ENCODE measurements around the gene PIERCE2. TPM values are rescaled to one million over a fixed set of nuclear protein-coding genes. Genes with fewer than 3 reads are reported as not detected.
A peak's percentile ranks its signal among the peaks of the same experiment; 100 is the strongest.
"Not testable (repeated sequence)": the region's sequence is repeated elsewhere in the genome, so short reads cannot be mapped to it uniquely, and the experiment has no call there.

Gene PIERCE2
- polyA plus RNA-seq, 6 donors from 2014 or later, result 1.8 to 4.6 (median 2.6) TPM

DNA sequence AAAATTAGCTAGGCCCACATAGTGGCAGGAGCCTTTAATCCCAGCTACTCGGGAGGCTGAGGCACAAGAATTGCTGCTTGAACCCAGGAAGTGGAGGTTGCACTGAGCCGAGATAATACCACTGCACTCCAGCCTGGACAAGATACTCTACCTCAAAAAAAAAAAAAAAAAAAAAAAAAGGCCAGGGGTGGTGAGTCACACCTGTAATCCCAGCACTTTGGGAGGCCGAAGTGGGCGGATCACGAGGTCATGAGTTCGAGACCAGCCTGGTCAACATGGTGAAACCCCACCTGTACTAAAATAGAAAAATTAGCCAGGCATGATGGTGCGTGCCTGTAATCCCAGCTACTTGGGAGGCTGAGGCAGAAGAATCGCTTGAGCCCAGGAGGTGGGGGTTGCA is 8.2 kb upstream of the PIERCE2 start:
- ATAC-seq (ENCODE audit: low read depth in 2 of 2), result not testable (repeated sequence)
- H3K27ac Mint-ChIP-seq, result peak overlapping the region in 1 of 6 donors; percentile 38

DNA sequence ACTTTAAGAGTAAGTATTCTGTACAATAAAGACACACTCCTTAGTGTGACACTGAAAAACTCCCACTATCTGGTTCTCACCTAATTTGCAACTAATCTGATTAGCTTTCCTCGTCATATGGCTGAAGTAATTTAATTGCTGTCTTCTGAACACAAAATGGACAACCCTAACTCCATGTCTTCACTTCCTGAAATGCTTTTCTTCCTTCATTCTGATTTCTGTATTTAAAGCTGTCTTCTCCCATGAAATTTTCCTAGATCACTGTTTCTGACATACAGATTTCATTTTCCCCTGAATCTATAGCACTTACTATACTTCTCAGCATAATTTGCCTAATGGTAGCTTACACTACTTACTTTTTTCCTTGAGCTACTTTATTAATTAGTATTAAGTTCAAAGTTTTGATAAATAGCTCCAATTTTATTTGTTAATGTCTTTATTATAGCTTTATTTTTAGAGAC is 6.5 kb upstream of the PIERCE2 start:
- no peak for ATAC-seq (ENCODE audit: low read depth in 2 of 2)
- H3K4me1 Mint-ChIP-seq, result peaks cover 20 to 37% (median 21%) of the 10 kb centered on the region in 3 donors
- no peak overlapping the region for H3K4me3 Mint-ChIP-seq
- H3K27me3 Mint-ChIP-seq, result no peaks in the 10 kb centered on the region
- DNase-seq, result no peak
- peaks cover 10 to 11% of the 10 kb centered on the region in 2 donors for H3K36me3 Mint-ChIP-seq
- no peaks in the 10 kb centered on the region for H3K9me3 Mint-ChIP-seq
- H3K27ac Mint-ChIP-seq, result no peak overlapping the region

More for the DNA sequence above, 8.2 kb upstream of the PIERCE2 start:
- H3K27me3 Mint-ChIP-seq, H3K9me3 Mint-ChIP-seq, H3K4me3 Mint-ChIP-seq, DNase-seq: not testable (repeated sequence)
- peaks cover 17% of the 10 kb centered on the region in 2 donors for H3K36me3 Mint-ChIP-seq
- H3K4me1 Mint-ChIP-seq, result peaks cover 24 to 36% (median 36%) of the 10 kb centered on the region in 3 donors

DNA sequence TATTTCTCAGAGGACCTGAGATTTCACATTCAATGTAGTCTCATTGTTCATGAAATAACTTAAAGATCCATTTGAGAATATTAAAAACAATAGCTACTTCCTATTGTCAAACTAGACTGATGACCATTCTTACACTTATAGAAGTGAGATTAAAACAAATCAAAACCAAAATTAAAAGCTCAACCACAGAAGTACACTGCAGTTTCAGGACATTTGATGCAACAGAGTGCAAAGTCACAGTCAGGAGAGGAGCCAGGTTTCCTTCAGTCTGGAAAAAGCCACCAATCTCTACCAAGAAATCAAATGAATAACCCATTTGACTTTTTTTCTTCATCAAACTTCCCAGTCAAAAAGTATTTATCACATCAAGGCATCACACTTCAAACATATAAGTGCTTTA is 5.6 kb upstream of the PIERCE2 start:
- ATAC-seq (ENCODE audit: low read depth in 2 of 2) (no peak), DNase-seq (no peak)
- Mint-ChIP-seq H3K4me1 (peaks cover 27 to 46% (median 27%) of the 10 kb centered on the region in 3 donors), H3K4me3 (peak overlapping the region in 1 of 8 donors; percentile 60), H3K36me3 (peaks cover 3 to 10% of the 10 kb centered on the region in 2 donors), H3K9me3 (no peaks in the 10 kb centered on the region), H3K27me3 (no peaks in the 10 kb centered on the region), H3K27ac (peak overlapping the region in 4 of 6 donors; percentile 20 to 68 (median 36))

DNA sequence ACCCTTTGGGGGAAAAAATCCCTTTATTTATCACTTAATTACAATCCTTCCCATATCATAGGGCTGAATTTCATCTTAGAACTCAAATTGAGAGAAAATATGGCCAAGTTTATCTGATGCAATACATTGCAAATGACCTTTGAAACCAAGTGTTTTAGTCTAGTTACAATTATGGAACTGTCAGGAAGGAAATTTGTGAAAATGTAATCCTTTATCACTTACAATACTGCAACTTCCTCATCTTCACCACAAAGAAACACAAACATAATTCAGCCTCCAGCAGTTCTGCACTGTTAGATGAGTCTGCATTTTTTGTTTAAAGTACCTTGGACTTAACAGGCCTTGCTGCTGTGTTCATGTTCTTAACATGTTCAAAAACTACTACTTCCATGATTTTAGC is 4.8 kb upstream of the PIERCE2 start:
- H3K27ac Mint-ChIP-seq, result peak overlapping the region in 1 of 6 donors; percentile 45
- DNase-seq, result no peak
- H3K36me3 Mint-ChIP-seq, result peaks cover 0 to 4% of the 10 kb centered on the region in 2 donors

DNA sequence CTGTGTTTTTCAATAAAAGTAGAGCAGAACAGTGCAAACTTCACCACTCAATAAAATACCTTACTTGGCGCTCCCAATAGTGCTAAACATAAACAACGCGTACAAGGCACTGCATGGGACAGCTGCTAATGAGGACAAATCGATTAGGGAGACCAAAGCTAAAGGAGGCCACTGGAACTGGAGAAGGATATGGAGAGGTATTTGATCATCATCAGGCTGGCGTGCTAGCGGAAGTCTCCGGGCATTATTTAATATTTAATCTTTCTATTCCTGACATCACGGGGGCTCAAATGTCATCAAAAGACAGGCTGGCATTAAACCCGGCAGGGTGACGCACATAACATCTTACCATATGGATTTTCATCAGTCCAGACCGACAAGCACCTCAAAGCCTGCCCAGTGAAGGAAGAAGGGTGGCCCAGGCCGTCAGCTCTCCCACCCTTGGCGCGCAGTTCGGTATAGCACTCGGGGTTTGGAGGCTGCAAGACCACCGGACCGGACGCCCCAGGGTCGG is 740 bp upstream of the PIERCE2 start:
- H3K27me3 Mint-ChIP-seq, result no peaks in the 10 kb centered on the region
- H3K27ac Mint-ChIP-seq, result peak overlapping the region; percentile 95 to 98 (median 96)
- peak overlapping the region; percentile 90 to 98 (median 94) for H3K4me3 Mint-ChIP-seq
- ATAC-seq (ENCODE audit: low read depth in 2 of 2), result no peak
- H3K9me3 Mint-ChIP-seq, result no peaks in the 10 kb centered on the region
- H3K4me1 Mint-ChIP-seq, result peaks cover 22 to 43% (median 37%) of the 10 kb centered on the region in 3 donors
- H3K36me3 Mint-ChIP-seq, result no peaks in the 10 kb centered on the region
- no peak for DNase-seq

More for the DNA sequence above, 4.8 kb upstream of the PIERCE2 start:
- no peak overlapping the region for H3K4me3 Mint-ChIP-seq
- ATAC-seq (ENCODE audit: low read depth in 2 of 2), result no peak
- H3K4me1 Mint-ChIP-seq, result peaks cover 29 to 48% (median 34%) of the 10 kb centered on the region in 3 donors
- H3K9me3 Mint-ChIP-seq, result no peaks in the 10 kb centered on the region
- H3K27me3 Mint-ChIP-seq, result no peaks in the 10 kb centered on the region

DNA sequence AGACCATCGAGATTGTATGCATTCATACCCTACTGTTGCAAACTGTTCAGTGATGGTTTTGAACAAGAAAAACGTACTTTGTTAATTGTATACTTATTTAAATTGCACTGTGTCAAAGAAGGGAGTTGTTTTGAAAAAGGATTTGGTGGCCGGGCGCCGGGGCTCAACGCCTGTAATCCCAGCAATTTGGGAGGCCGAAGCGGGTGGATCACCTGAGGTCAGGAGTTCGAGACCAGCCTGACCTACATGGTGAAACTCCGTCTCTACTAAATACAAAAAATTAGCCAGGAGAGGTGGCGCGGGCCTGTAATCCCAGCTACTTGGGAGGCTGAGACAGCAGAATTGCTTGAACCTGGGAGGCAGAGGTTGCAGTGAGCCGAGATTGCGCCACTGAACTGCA is 681 bp downstream of the PIERCE2 start:
- Mint-ChIP-seq H3K27ac (peak overlapping the region in 5 of 6 donors; percentile 93 to 98 (median 96)), H3K4me1 (peaks cover 11 to 29% (median 22%) of the 10 kb centered on the region in 3 donors), H3K4me3 (peak overlapping the region; percentile 90 to 98 (median 94))
- not testable (repeated sequence) for DNase-seq; H3K9me3 Mint-ChIP-seq; H3K36me3 Mint-ChIP-seq; ATAC-seq (ENCODE audit: low read depth in 2 of 2); H3K27me3 Mint-ChIP-seq

DNA sequence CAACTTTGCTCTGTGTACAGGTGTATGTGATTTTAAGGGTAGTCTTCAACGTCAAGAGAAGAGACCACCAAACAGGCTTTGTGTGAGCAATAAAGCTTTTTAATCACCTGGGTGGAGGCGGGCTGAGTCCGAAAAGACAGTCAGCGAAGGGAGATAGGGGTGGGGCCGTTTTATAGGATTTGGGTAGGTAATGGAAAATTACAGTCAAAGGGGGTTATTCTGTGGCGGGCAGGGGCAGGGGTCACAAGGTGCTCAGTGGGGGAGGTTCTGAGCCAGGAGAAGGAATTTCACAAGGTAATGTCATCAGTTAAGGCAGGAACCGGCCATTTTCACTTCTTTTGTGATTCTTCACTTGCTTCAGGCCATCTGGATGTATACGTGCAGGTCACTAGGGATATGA is 9.4 kb downstream of the PIERCE2 start:
- ATAC-seq (ENCODE audit: low read depth in 2 of 2); H3K27me3 Mint-ChIP-seq; DNase-seq; H3K36me3 Mint-ChIP-seq; H3K4me3 Mint-ChIP-seq; H3K9me3 Mint-ChIP-seq; H3K4me1 Mint-ChIP-seq: not testable (repeated sequence)
- peak overlapping the region in 1 of 6 donors; percentile 54 for H3K27ac Mint-ChIP-seq

DNA sequence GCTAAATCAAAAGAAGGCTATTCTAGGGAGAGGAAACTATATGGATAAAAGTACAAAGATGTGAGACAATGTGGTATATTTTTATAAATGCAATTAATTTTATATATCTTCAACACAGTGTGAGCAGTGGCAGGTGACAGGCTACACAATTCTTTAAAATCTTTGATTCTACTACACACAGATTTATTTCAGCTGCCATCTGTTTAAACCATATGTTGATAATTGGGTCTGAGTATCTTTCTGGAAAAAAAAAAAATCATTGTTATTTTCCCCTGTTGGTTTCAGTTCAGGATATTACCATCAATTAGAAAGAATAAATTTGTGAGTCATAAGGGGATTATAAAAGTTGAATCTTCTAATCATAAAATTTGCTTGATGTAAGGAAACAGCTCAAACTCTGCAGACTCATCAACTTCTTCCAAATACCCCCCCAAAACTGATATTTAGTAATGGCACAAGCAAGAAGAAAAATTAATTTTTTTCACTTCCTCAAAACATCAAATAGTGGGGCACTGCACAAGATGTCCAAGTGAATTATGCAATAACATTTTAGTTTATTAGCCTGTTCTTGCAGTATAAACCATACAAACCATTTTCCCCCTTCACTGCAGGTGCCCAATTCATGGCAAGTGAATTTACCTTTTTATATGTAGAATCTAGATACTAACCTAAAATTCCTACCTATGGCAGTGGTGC is 12.0 kb downstream of the PIERCE2 start:
- Mint-ChIP-seq H3K9me3 (no peaks in the 10 kb centered on the region), H3K4me1 (no peaks in the 10 kb centered on the region), H3K27ac (peak overlapping the region in 1 of 6 donors; percentile 85), H3K27me3 (no peaks in the 10 kb centered on the region), H3K4me3 (peak overlapping the region in 1 of 8 donors; percentile 59), H3K36me3 (no peaks in the 10 kb centered on the region)
- ATAC-seq (ENCODE audit: low read depth in 2 of 2) (no peak), DNase-seq (no peak)

DNA sequence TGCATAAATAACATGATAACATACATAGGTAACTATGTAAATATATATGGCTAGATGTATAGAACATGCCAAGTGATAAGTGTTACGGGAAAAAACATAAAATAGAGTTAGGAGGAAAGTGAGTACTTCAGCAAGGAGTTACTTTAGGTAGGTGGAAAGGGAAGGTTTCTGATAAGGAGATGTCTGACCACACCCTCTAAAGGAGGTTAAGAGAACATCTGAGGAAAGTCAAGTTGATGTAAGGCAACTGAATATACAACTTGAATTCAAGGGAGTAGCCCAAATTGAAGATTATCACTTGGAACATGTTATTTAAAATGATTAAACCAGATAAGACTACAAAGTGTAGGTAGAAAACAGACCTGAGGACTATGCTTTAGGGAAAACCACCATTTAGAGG is 13.8 kb downstream of the PIERCE2 start:
- no peaks in the 10 kb centered on the region for H3K9me3 Mint-ChIP-seq
- H3K4me1 Mint-ChIP-seq, result no peaks in the 10 kb centered on the region
- no peaks in the 10 kb centered on the region for H3K27me3 Mint-ChIP-seq
- H3K27ac Mint-ChIP-seq, result no peak overlapping the region
- H3K4me3 Mint-ChIP-seq, result no peak overlapping the region
- no peak for DNase-seq
- ATAC-seq (ENCODE audit: low read depth in 2 of 2), result no peak
- H3K36me3 Mint-ChIP-seq, result no peaks in the 10 kb centered on the region

DNA sequence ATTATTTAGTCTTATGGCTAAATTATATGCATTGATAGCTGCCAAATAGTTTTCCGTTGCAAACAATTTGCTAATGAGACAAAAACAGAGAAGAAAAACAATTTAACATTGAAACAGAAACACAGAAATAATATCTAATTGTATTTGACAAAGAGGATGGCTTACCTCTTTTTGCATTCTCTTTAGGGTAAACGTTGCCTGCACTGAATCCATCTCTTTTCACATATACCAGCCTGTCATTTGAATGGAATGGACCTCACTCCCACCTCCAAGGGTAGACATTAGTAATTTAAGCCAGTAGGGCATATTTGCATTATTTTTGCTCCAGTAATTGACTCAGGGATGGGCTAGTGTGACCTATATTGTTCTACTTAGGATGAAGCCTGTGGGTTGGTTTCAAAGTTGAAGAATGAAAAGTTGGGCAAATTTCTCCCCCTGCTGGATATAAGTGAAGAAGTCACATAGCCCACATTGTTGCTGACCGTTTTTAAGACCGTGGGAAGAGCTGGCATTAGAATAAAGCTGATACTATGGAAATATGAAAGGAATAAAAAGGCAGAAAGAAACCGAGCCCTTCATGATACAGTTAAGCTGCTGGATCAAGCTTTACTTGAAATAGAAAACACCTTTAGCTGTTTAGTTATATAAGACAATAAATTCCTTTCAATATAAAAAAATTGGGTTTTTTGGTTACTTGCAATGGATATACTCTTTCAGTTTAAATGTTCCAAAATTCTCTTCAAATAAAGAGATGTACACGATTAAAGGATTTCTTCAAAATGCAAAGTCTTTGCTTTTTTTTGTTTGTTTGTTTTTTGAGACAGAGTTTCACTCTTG is 26.9 kb downstream of the PIERCE2 start:
- H3K4me3 Mint-ChIP-seq, result no peak overlapping the region
- H3K27ac Mint-ChIP-seq, result no peak overlapping the region
- no peaks in the 10 kb centered on the region for H3K4me1 Mint-ChIP-seq
- DNase-seq, result peak; percentile 26
- peaks cover 0 to 9% (median 0%) of the 10 kb centered on the region in 3 donors for H3K27me3 Mint-ChIP-seq
- no peaks in the 10 kb centered on the region for H3K36me3 Mint-ChIP-seq
- H3K9me3 Mint-ChIP-seq, result no peaks in the 10 kb centered on the region
- peak; percentile 58 to 66 for ATAC-seq (ENCODE audit: low read depth in 2 of 2)

DNA sequence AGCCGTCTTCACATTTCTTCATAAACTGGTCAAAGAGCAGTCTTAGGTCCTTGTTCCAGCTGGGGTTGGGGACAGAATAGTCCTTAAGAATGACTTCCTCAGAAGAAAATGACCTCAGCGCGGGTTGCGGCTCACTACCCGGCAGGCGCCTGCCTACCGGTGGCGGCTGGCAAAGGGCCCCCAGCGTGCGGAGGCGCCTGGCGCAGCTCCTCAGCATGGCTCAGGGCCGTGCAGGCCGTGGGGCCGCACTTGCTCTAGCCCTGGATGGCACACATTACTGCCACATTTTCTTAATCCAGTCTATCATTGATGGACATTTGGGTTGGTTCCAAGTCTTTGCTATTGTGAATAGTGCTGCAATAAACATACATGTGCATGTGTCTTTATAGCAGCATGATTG is 34.8 kb downstream of the PIERCE2 start:
- DNase-seq; H3K4me3 Mint-ChIP-seq; H3K27ac Mint-ChIP-seq; H3K4me1 Mint-ChIP-seq; H3K36me3 Mint-ChIP-seq; ATAC-seq (ENCODE audit: low read depth in 2 of 2); H3K27me3 Mint-ChIP-seq: not testable (repeated sequence)
- H3K9me3 Mint-ChIP-seq, result peaks cover 0 to 13% (median 0%) of the 10 kb centered on the region in 7 donors

DNA sequence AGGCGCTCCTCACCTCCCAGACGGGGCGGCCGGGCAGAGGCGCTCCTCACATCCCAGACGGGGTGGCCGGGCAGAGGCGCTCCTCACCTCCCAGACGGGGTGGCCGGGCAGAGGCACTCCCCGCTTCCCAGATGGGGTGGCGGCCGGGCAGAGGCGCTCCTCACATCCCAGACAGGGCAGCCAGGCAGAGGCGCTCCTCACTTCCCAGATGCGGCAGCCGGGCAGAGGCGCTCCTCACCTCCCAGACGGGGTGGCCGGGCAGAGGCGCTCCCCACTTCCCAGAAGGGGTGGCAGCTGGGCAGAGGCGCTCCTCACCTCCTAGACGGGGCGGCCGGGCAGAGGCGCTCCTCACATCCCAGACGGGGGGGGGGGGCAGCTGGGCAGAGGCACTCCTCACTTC is 37.6 kb downstream of the PIERCE2 start:
- H3K4me3 Mint-ChIP-seq; DNase-seq; H3K4me1 Mint-ChIP-seq; H3K27me3 Mint-ChIP-seq; H3K36me3 Mint-ChIP-seq; ATAC-seq (ENCODE audit: low read depth in 2 of 2); H3K27ac Mint-ChIP-seq: not testable (repeated sequence)
- H3K9me3 Mint-ChIP-seq, result peaks cover 0 to 14% (median 0%) of the 10 kb centered on the region in 7 donors

DNA sequence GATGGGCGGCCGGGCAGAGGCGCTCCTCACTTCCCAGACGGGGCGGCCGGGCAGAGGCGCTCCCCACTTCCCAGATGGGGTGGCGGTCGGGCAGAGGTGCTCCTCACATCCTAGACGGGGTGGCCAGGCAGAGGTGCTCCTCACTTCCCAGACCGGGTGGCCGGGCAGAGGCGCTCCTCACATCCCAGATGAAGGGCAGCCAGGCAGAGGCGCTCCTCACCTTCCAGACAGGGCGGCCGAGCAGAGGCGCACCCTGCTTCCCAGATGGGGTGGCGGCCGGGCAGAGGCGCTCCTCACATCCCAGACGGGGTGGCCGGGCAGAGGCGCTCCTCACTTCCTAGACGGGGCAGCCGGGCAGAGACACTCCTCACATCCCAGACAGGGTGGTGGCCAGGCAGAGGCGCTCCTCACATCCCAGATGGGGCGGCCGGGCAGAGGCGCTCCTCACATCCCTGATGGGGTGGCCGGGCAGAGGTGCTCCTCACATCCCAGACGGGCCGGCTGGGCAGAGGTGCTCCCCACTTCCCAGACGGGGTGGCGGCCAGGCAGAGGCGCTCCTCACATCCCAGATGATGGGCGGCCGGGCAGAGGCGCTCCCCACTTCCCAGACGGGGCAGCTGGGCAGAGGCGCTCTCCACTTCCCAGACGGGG is 38.2 kb downstream of the PIERCE2 start:
- not testable (repeated sequence) for ATAC-seq (ENCODE audit: low read depth in 2 of 2); H3K4me1 Mint-ChIP-seq; H3K27ac Mint-ChIP-seq; DNase-seq; H3K27me3 Mint-ChIP-seq; H3K36me3 Mint-ChIP-seq; H3K4me3 Mint-ChIP-seq
- H3K9me3 Mint-ChIP-seq, result peaks cover 0 to 14% (median 0%) of the 10 kb centered on the region in 7 donors

Measured in naive B cell (primary cell).